Measurements from ENCODE around the gene C1orf210.
A peak's percentile ranks its signal among the peaks of the same experiment; 100 is the strongest.

C1orf210 gene

GRCh38 chr1:43274804-43275180 is 10.6 kb downstream of the C1orf210 start:
- no peak for DNase-seq (ENCODE audit: low read depth)

GRCh38 chr1:43274125-43274803 is 11.1 kb downstream of the C1orf210 start:
- peak; percentile 58 for DNase-seq (ENCODE audit: low read depth)
- H3K4me3 ChIP-seq (ENCODE audit: control insufficient read depth, low read depth, low read length), result no peak overlapping the region
- TF ChIP-seq CTCF (conservative IDR thresholded peaks at IDR 0.05; ENCODE audit: control insufficient read depth, insufficient read depth, low read depth, low read length), result no peak

More at GRCh38 chr1:43274804-43275180, 10.6 kb downstream of the C1orf210 start:
- H3K4me3 ChIP-seq (ENCODE audit: control insufficient read depth, low read depth, low read length), result no peak overlapping the region
- no peak for TF ChIP-seq CTCF (conservative IDR thresholded peaks at IDR 0.05; ENCODE audit: control insufficient read depth, insufficient read depth, low read depth, low read length)

- no peak for DNase-seq (ENCODE audit: low read depth)
- H3K4me3 ChIP-seq (ENCODE audit: control insufficient read depth, low read depth, low read length), result no peak overlapping the region
- TF ChIP-seq CTCF (conservative IDR thresholded peaks at IDR 0.05; ENCODE audit: control insufficient read depth, insufficient read depth, low read depth, low read length), result no peak
These were observed 11.7 kb downstream of the C1orf210 start for GRCh38 chr1:43273708-43274107.

- DNase-seq (ENCODE audit: low read depth), result no peak
- TF ChIP-seq CTCF (conservative IDR thresholded peaks at IDR 0.05; ENCODE audit: control insufficient read depth, insufficient read depth, low read depth, low read length), result no peak
- H3K4me3 ChIP-seq (ENCODE audit: control insufficient read depth, low read depth, low read length), result no peak overlapping the region
These were observed 12.5 kb downstream of the C1orf210 start for GRCh38 chr1:43272576-43273571.

GRCh38 chr1:43272161-43272560 is 13.2 kb downstream of the C1orf210 start:
- H3K4me3 ChIP-seq (ENCODE audit: control insufficient read depth, low read depth, low read length), result no peak overlapping the region
- no peak for DNase-seq (ENCODE audit: low read depth)
- TF ChIP-seq CTCF (conservative IDR thresholded peaks at IDR 0.05; ENCODE audit: control insufficient read depth, insufficient read depth, low read depth, low read length), result no peak

GRCh38 chr1:43271186-43272118 is 13.9 kb downstream of the C1orf210 start:
- TF ChIP-seq CTCF (conservative IDR thresholded peaks at IDR 0.05; ENCODE audit: control insufficient read depth, insufficient read depth, low read depth, low read length), result no peak
- H3K4me3 ChIP-seq (ENCODE audit: control insufficient read depth, low read depth, low read length), result no peak overlapping the region
- DNase-seq (ENCODE audit: low read depth), result peak; percentile 8
